OCI-LY7 (cell line): ENCODE measurements around the gene SLF1. TPM values are rescaled to one million over a fixed set of nuclear protein-coding genes. Genes with fewer than 3 reads are reported as not detected.

Source experiments
- BruUV-seq: library from RNA; stranded (reverse); fragments of 400-500 nt; replicated peaks from 2 replicates; lab custom pipeline; 2021; lab: Mats Ljungman, UMichigan
- CTCF ChIA-PET: fragments of 300-600 bp; sonication (Branson Sonifier 250); formaldehyde crosslinking; loops from one replicate; lab custom pipeline; 2022; ENCODE audit warnings: antibody characterized with exemption; ENCODE audit not compliant: unreplicated experiment; lab: Charles Lee
- POLR2A ChIA-PET: fragments of 300-600 bp; sonication (Branson Sonifier 250); formaldehyde crosslinking; loops from one replicate; lab custom pipeline; 2022; ENCODE audit warnings: antibody characterized with exemption; lab: Charles Lee
- DNase-seq: peaks from one replicate; pipeline ENCODE4 v3.0.0-alpha.2; 2015; ENCODE audit warnings: low spot score
- H2AFZ ChIP-seq: fragments of 200-600 bp; sonication (generic), shearing (Covaris generic); 2 replicates; pipeline ENCODE4 v1.6.1; 2014; ENCODE audit warnings: mild to moderate bottlenecking, antibody characterized with exemption, low read length, moderate library complexity
- H3K27ac ChIP-seq: fragments of 200-600 bp; sonication (generic); 2 replicates; pipeline ENCODE4 v1.5.1; 2014; ENCODE audit warnings: mixed run types, low read depth, mild to moderate bottlenecking, moderate library complexity, low read length, inconsistent platforms; ENCODE audit not compliant: poor library complexity, severe bottlenecking
- H3K36me3 ChIP-seq: fragments of 200-600 bp; sonication (generic); 2 replicates; pipeline ENCODE4 v1.6.1; 2014; ENCODE audit warnings: mild to moderate bottlenecking, antibody characterized with exemption, low read length, moderate library complexity, mixed read lengths; ENCODE audit not compliant: insufficient read depth
- H3K4me1 ChIP-seq: fragments of 200-600 bp; sonication (generic); 2 replicates; pipeline ENCODE4 v1.5.1; 2014; ENCODE audit warnings: mild to moderate bottlenecking, low read length; ENCODE audit not compliant: insufficient read depth, poor library complexity, severe bottlenecking
- H3K4me2 ChIP-seq: fragments of 200-600 bp; sonication (generic); 2 replicates; pipeline ENCODE4 v1.6.1; 2014; ENCODE audit warnings: mild to moderate bottlenecking, low read length
- H3K4me3 ChIP-seq: fragments of 200-600 bp; sonication (generic); 2 replicates; pipeline ENCODE4 v1.5.1; 2014; ENCODE audit warnings: mild to moderate bottlenecking, low read depth, low read length; ENCODE audit not compliant: poor library complexity, severe bottlenecking
- H3K79me2 ChIP-seq: fragments of 200-600 bp; sonication (generic); 2 replicates; pipeline ENCODE4 v1.6.1; 2016; ENCODE audit warnings: low read depth, mild to moderate bottlenecking, low read length, moderate library complexity, mixed read lengths; ENCODE audit not compliant: insufficient read depth
- H3K9me2 ChIP-seq: fragments of 200-600 bp; sonication (generic); 2 replicates; pipeline ENCODE4 v1.6.1; 2016; ENCODE audit warnings: mild to moderate bottlenecking, low read length, mixed read lengths; ENCODE audit not compliant: insufficient read depth
- H3K9me3 ChIP-seq: fragments of 200-600 bp; sonication (generic); 2 replicates; pipeline ENCODE4 v1.6.1; 2014; ENCODE audit warnings: mild to moderate bottlenecking, mixed run types, low read length, mixed read lengths
- H4K20me1 ChIP-seq: fragments of 200-600 bp; sonication (generic); 2 replicates; pipeline ENCODE4 v1.6.1; 2014; ENCODE audit warnings: mild to moderate bottlenecking, antibody characterized with exemption, low read length, moderate library complexity, mixed read lengths; ENCODE audit not compliant: insufficient read depth
- CTCF ChIP-seq: fragments of 200-600 bp; sonication (generic); conservative IDR thresholded peaks from 2 replicates; pipeline ENCODE4 v1.5.1; 2014; ENCODE audit warnings: mild to moderate bottlenecking, antibody characterized with exemption, low read length, moderate library complexity, mixed read lengths
- EZH2phosphoT487 ChIP-seq: fragments of 200-600 bp; sonication (generic); IDR thresholded peaks from 2 replicates; pipeline ENCODE4 v1.6.1; 2018; ENCODE audit warnings: low read depth, borderline replicate concordance, mild to moderate bottlenecking, mixed run types, antibody characterized with exemption, low read length, moderate library complexity, mixed read lengths
- intact Hi-C: fragments of 100-400 bp; cut with micrococcal nuclease; formaldehyde crosslinking; loops from one replicate; pipeline ENCODE4 v1.10.0; 2022; ENCODE audit not compliant: unreplicated experiment
- total RNA-seq, 2 experiments: library from RNA; depleted of rRNA in 1 of 2; stranded (reverse); fragments of >200 nt in 1 of 2; shearing (Covaris generic) in 1 of 2; gene quantifications; 2 replicates each; pipeline ENCODE4 v1.2.3, GENCODE V29; 2014 to 2022

SLF1 gene
- total RNA-seq, 2 experiments from 2014 or later = 16.0 to 20.9 TPM

GRCh38 chr5:94623011-94623410 lies 4.5 kb downstream of the SLF1 start:
- H3K27ac ChIP-seq = no peak overlapping the region
- intact Hi-C loops = no loop called here
- H3K4me2 ChIP-seq = no peak overlapping the region
- H4K20me1 ChIP-seq = peaks cover 21% of the 10 kb centered on the region; the same call in 1 of the 2 replicates
- no peaks in the 10 kb centered on the region for H3K9me2 ChIP-seq
- H3K36me3 ChIP-seq = no peaks in the 10 kb centered on the region
- peaks cover 66% of the 10 kb centered on the region for H3K79me2 ChIP-seq
- DNase-seq = no peak
- TF ChIP-seq EZH2phosphoT487 (no peak), CTCF (no peak)
- no peak overlapping the region for H3K4me3 ChIP-seq
- POLR2A ChIA-PET = interaction anchor here (0.6 to 1.6 kb wide), 5 partner anchors 8 to 181 kb away, joined by 3 to 4 read pairs (median 3); no protein-coding TSS in a partner anchor
- peaks cover 48% of the 10 kb centered on the region for H3K4me1 ChIP-seq
- H3K9me3 ChIP-seq = no peaks in the 10 kb centered on the region
- no TSS peak for BruUV-seq
- no peak overlapping the region for H2AFZ ChIP-seq
- CTCF ChIA-PET = no interaction called here

- no peaks in the 10 kb centered on the region for H3K9me3 ChIP-seq
- H3K4me1 ChIP-seq = peaks cover 48% of the 10 kb centered on the region
- ChIA-PET CTCF (no interaction called here), POLR2A (interaction anchor here (0.6 to 1.6 kb wide), 3 partner anchors 15 to 158 kb away, joined by 3 to 4 read pairs (median 4); no protein-coding TSS in a partner anchor)
- H2AFZ ChIP-seq = no peak overlapping the region
- H3K27ac ChIP-seq = no peak overlapping the region
- H3K4me3 ChIP-seq = no peak overlapping the region
- H3K9me2 ChIP-seq = no peaks in the 10 kb centered on the region
- H3K79me2 ChIP-seq = peaks cover 72% of the 10 kb centered on the region
- TF ChIP-seq CTCF = no peak
- no peak for TF ChIP-seq EZH2phosphoT487
- BruUV-seq = no TSS peak
- H3K36me3 ChIP-seq = peaks cover 4% of the 10 kb centered on the region
- peaks cover 20% of the 10 kb centered on the region; the same call in 1 of the 2 replicates for H4K20me1 ChIP-seq
- intact Hi-C loops = loop anchor here (2.0 kb wide), 1 partner anchor 17 kb away; no protein-coding TSS in a partner anchor
- no peak for DNase-seq
- H3K4me2 ChIP-seq = no peak overlapping the region
Measured at GRCh38 chr5:94623877-94624276, 5.4 kb downstream of the SLF1 start.

- TF ChIP-seq CTCF (no peak), EZH2phosphoT487 (no peak)
- Histone ChIP-seq H3K4me3 (no peak overlapping the region), H3K27ac (no peak overlapping the region), H3K4me1 (peaks cover 30% of the 10 kb centered on the region), H2AFZ (no peak overlapping the region), H3K9me2 (no peaks in the 10 kb centered on the region), H3K36me3 (peaks cover 36% of the 10 kb centered on the region), H3K9me3 (peaks cover 20% of the 10 kb centered on the region), H4K20me1 (0 out of 2 replicates have a peak, but pooled peaks cover under 1% of the 10 kb centered on the region), H3K79me2 (peaks cover 63% of the 10 kb centered on the region), H3K4me2 (no peak overlapping the region)
- no peak for DNase-seq
- ChIA-PET POLR2A (interaction anchor here (1.2 kb wide), 1 partner anchor 14 kb away, joined by 3 read pairs; no protein-coding TSS in a partner anchor), CTCF (no interaction called here)
- intact Hi-C loops = no loop called here
- no TSS peak for BruUV-seq
Measured at GRCh38 chr5:94627191-94627590, 8.7 kb downstream of the SLF1 start.
